Activated naive CD4-positive, alpha-beta T cell treated with anti-CD3 and anti-CD28 coated beads for 36 hours (primary cell): ENCODE measurements around the gene RAB5B. TPM values are rescaled to one million over a fixed set of nuclear protein-coding genes. Genes with fewer than 3 reads are reported as not detected.

ENCODE experiments used
- CTCF ChIA-PET: fragments of 350-600 bp; sonication (Branson Sonifier 250); formaldehyde crosslinking; loops from one replicate; lab custom pipeline; 2021; ENCODE audit warnings: antibody characterized with exemption; lab: Charles Lee
- DNase-seq: peaks from one replicate; pipeline ENCODE4 v3.0.0-alpha.2; 2020
- H3K27ac Mint-ChIP-seq: one replicate; pipeline ENCODE4 v1.8.0; 2021; ENCODE audit warnings: mild to moderate bottlenecking, mixed read lengths
- H3K27me3 Mint-ChIP-seq: one replicate; pipeline ENCODE4 v1.8.0; 2021; ENCODE audit warnings: low read depth, mixed read lengths
- H3K36me3 Mint-ChIP-seq: one replicate; pipeline ENCODE4 v1.8.0; 2021; ENCODE audit warnings: low read depth, mixed read lengths
- H3K4me1 Mint-ChIP-seq: one replicate; pipeline ENCODE4 v1.8.0; 2021; ENCODE audit warnings: low read depth, mixed read lengths
- H3K4me3 Mint-ChIP-seq: one replicate; pipeline ENCODE4 v1.8.0; 2021; ENCODE audit warnings: mild to moderate bottlenecking, moderate library complexity, mixed read lengths
- H3K9me3 Mint-ChIP-seq: one replicate; pipeline ENCODE4 v1.8.0; 2021; ENCODE audit warnings: mixed read lengths
- intact Hi-C: fragments of 100-400 bp; cut with micrococcal nuclease; formaldehyde crosslinking; loops from one replicate; pipeline ENCODE4 v1.15.1; 2023
- total RNA-seq, 2 experiments: library from RNA; stranded (reverse); gene quantifications; one replicate each; pipeline ENCODE4 v1.2.3, GENCODE V29; 2021

The RAB5B gene
- total RNA-seq, 2 experiments from 2014 or later, result 33.2 to 35.7 TPM

DNA sequence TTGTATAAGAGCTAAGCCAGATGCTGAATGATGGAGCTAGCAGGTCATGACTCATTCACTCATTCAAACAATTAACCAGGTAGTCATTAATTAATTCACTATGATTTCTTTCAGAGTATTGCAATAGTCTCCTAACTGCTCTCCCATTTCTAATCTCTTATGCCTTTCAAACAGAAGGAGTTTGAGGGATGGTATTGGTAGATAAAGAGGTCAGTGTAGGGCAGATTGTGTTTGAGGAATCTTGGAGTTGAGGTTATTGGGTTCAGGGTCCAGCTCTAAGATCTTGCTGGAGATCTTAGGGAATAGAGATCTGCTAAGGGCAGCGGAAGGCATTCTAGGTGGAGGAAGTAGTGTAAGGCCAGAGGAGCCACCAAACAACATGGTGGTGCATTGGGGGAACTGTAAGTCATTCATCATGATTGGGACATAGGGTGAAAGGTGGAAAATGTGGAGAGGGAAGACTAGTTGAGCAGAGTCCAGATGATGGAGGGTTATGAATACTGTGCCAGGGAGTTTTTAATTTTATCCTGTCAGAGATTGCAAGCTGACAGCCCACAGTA lies 31.2 kb upstream of the RAB5B start:
- DNase-seq, result no peak
- peaks cover 69% of the 10 kb centered on the region for H3K4me1 Mint-ChIP-seq
- no peaks in the 10 kb centered on the region for H3K9me3 Mint-ChIP-seq
- H3K27ac Mint-ChIP-seq, result peak overlapping the region; percentile 50
- H3K36me3 Mint-ChIP-seq, result peaks cover 70% of the 10 kb centered on the region
- no peaks in the 10 kb centered on the region for H3K27me3 Mint-ChIP-seq
- no peak overlapping the region for H3K4me3 Mint-ChIP-seq
- intact Hi-C loops, result no loop called here
- CTCF ChIA-PET, result interaction anchor here (1.0 to 1.9 kb wide), 4 partner anchors 16 to 204 kb away, joined by 3 to 9 read pairs (median 4); partner anchors contain the start of genes ORMDL2 and SARNP

- Mint-ChIP-seq H3K36me3 (peaks cover 55% of the 10 kb centered on the region), H3K4me1 (peaks cover 39% of the 10 kb centered on the region), H3K9me3 (no peaks in the 10 kb centered on the region), H3K4me3 (no peak overlapping the region), H3K27me3 (no peaks in the 10 kb centered on the region), H3K27ac (peak overlapping the region; percentile 65)
- intact Hi-C loops, result loop anchor here (1.0 kb wide), 1 partner anchor 28 kb away; the partner anchor contains the start of gene RAB5B
- DNase-seq, result no peak
- CTCF ChIA-PET, result interaction anchor here (0.8 to 1.2 kb wide), 4 partner anchors 10 to 208 kb away, joined by 3 to 4 read pairs (median 4); no protein-coding TSS in a partner anchor
These were observed 27.3 kb upstream of the RAB5B start for GRCh38 chr12:55946553-55946952.

DNA sequence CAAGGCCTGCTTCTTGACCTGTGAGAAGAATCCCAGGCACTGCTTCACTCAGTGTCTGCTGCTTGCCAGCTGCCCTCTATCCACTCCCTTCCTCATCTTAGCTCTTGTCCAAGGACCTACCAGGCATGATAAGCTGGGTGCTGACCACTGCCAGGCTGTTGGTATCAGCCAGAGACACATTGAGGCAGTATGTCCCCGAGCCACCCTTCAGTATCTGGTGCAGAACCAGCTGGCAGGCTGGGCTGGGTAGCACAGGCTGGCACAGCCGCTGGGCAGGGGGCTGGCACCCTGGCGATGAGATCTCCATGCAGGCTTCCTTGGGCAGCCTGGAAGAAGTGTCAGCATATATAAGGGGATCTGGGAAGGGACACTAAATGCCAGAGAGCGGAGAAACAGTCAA lies 18.5 kb upstream of the RAB5B start:
- Mint-ChIP-seq H3K4me1 (peaks cover 15% of the 10 kb centered on the region), H3K9me3 (no peaks in the 10 kb centered on the region), H3K4me3 (no peak overlapping the region), H3K27ac (peak overlapping the region; percentile 33), H3K27me3 (no peaks in the 10 kb centered on the region), H3K36me3 (peaks cover 22% of the 10 kb centered on the region)
- CTCF ChIA-PET, result interaction anchor here (0.6 to 2.8 kb wide), 7 partner anchors 10 to 211 kb away, joined by 3 to 8 read pairs (median 3); no protein-coding TSS in a partner anchor
- DNase-seq, result no peak
- intact Hi-C loops, result no loop called here

DNA sequence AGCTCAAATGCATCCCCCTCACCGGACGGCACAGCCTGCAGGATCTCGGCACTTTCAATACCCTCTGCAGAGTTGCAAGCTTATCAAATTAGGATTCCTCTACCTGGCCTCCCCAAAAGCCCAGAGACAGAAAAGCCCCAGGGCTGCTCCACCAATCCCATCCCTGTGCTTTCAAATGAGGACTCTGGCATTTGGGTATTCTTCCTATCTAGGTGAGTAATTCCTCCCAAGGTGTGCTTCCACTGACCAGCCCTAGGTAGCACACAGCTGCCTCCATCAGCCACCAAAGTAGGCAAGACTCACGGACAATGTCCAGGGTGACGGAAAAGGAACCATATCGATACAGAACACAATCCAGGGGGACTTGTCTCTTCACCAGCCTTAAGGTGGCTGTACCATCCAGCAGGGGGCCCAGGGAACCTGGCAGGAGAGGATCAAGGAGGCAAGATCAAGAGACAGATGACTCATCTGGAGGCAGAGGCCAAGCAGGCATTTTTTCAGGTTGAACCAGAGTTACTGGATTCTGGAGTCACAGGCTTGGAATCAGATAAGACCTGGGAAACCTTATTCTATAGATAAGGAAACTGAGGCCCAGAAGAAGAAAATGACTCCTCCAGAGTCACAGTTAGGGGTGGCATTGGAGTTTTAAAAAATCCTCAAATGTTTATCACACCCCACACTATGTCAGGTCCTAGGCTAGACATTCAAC lies 17.9 kb upstream of the RAB5B start:
- Mint-ChIP-seq H3K27ac (peak overlapping the region; percentile 63), H3K4me3 (no peak overlapping the region), H3K36me3 (peaks cover 22% of the 10 kb centered on the region), H3K9me3 (no peaks in the 10 kb centered on the region), H3K4me1 (peaks cover 15% of the 10 kb centered on the region), H3K27me3 (no peaks in the 10 kb centered on the region)
- DNase-seq, result peak; percentile 65
- CTCF ChIA-PET, result interaction anchor here (0.6 to 2.8 kb wide), 5 partner anchors 10 to 1503 kb away, joined by 3 to 8 read pairs (median 3); no protein-coding TSS in a partner anchor
- intact Hi-C loops, result loop anchor here (1.0 kb wide), 1 partner anchor 17 kb away; no protein-coding TSS in a partner anchor

DNA sequence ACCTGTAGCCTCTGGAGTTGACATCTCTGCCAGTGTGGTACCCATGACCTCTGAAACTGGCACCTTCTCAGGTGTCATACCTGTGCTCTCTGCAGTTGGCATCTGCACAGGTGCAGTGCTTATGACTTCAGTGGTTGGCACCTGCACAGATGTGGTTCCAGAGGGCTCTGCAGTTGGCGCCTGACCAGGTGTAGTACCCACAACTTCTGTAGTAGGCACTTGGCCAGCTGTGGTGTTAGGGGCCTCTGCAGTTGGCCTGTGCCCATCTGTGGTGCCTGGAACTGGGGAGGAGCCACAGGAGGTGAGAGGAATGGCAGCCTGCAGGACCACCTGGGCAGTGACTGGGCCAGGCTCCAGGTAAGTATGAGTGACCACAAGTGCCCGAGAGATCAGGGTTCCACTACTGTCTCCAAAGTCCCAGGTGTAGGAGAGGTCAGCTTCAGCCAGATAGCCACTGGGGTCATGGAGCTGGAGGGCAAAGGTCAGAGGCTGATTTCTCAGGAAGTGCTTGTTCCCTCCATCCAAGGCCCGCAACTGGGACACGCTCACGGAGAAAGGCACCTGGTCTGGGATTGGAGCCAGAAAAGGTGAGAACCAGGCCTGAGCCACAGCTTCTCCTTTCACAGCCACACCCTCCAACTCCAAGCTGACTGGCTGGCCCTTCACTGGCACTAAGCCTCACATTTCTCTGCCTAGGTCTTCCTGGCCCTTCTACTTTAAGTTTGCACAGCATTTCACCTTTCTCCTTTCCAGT lies 16.6 kb upstream of the RAB5B start:
- intact Hi-C loops, result no loop called here
- CTCF ChIA-PET, result interaction anchor here (0.8 to 2.8 kb wide), 3 partner anchors 17 to 31 kb away, joined by 3 to 9 read pairs (median 8); no protein-coding TSS in a partner anchor
- Mint-ChIP-seq H3K4me1 (peaks cover 15% of the 10 kb centered on the region), H3K9me3 (no peaks in the 10 kb centered on the region), H3K27ac (peak overlapping the region; percentile 10), H3K27me3 (no peaks in the 10 kb centered on the region), H3K36me3 (peaks cover 10% of the 10 kb centered on the region), H3K4me3 (no peak overlapping the region)
- DNase-seq, result no peak

DNA sequence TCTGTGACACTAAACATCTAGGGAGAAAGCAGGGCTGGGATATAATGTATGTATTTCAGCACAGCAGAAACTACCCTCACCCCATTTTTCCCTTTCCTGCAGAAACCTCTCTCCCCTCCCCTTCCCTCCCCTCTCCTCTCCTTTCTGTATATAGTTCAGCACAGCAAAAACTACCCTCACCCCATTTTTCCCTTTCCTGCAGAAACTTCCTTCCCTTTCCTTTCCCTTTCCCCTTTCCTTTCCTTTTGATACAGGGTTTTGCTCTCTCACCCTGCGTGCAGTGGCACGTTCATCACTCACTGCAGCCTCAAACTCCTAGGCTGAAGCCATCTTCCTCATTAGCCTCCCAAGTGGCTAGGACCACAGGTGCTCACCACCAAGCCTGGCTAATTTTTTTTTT lies 10.1 kb upstream of the RAB5B start:
- H3K4me3 Mint-ChIP-seq, result no peak overlapping the region
- CTCF ChIA-PET, result no interaction called here
- H3K4me1 Mint-ChIP-seq, result peaks cover 24% of the 10 kb centered on the region
- no peaks in the 10 kb centered on the region for H3K27me3 Mint-ChIP-seq
- intact Hi-C loops, result no loop called here
- H3K9me3 Mint-ChIP-seq, result no peaks in the 10 kb centered on the region
- H3K36me3 Mint-ChIP-seq, result peaks cover 16% of the 10 kb centered on the region
- no peak for DNase-seq
- H3K27ac Mint-ChIP-seq, result no peak overlapping the region

DNA sequence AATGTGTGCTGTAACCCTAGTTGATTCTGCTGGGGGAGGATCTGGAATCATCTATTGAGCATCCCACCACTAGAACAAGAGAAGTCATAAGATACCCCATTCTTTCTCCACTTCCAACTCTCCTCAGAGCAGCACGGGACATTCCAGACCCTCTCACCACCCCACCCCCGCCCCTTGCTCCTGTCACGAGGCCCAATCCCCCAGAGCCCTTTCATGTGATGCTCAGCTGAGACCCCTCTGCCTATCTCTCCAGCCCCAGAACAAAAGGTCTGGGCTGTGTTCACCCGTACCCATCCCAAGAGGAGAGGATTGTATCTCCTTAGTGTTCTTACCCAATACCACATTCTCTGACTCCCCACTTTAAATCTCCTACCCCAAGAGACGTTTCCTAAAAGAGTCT lies 8.6 kb upstream of the RAB5B start:
- peaks cover 23% of the 10 kb centered on the region for H3K36me3 Mint-ChIP-seq
- H3K27me3 Mint-ChIP-seq, result no peaks in the 10 kb centered on the region
- intact Hi-C loops, result no loop called here
- CTCF ChIA-PET, result no interaction called here
- H3K4me1 Mint-ChIP-seq, result peaks cover 28% of the 10 kb centered on the region
- no peak overlapping the region for H3K27ac Mint-ChIP-seq
- no peak for DNase-seq
- no peak overlapping the region for H3K4me3 Mint-ChIP-seq
- no peaks in the 10 kb centered on the region for H3K9me3 Mint-ChIP-seq

GRCh38 chr12:55965941-55966407 lies 7.9 kb upstream of the RAB5B start, which contains the start of gene PMEL:
PMEL (minus strand) TSS chr12:55966042; CDS start chr12:55966011, 31 bp downstream.
- CTCF ChIA-PET, result no interaction called here
- peaks cover 29% of the 10 kb centered on the region for H3K4me1 Mint-ChIP-seq
- H3K36me3 Mint-ChIP-seq, result peaks cover 26% of the 10 kb centered on the region
- no peaks in the 10 kb centered on the region for H3K9me3 Mint-ChIP-seq
- H3K27ac Mint-ChIP-seq, result peak within 1 kb of the TSS; percentile 90
- intact Hi-C loops, result loop anchor here (1.0 kb wide), 2 partner anchors 8 to 37 kb away; partner anchors contain the start of gene RAB5B
- DNase-seq, result no peak
- no peaks in the 10 kb centered on the region for H3K27me3 Mint-ChIP-seq
- peak within 1 kb of the TSS; percentile 97 for H3K4me3 Mint-ChIP-seq

- Mint-ChIP-seq H3K4me1 (peaks cover 31% of the 10 kb centered on the region), H3K27me3 (no peaks in the 10 kb centered on the region), H3K36me3 (peaks cover 32% of the 10 kb centered on the region), H3K9me3 (no peaks in the 10 kb centered on the region), H3K4me3 (peak within 1 kb of the TSS; percentile 97), H3K27ac (peak within 1 kb of the TSS; percentile 90)
- intact Hi-C loops, result loop anchor here (1.0 kb wide), 2 partner anchors 8 to 37 kb away; partner anchors contain the start of gene RAB5B
- peak; percentile 95 for DNase-seq
- CTCF ChIA-PET, result no interaction called here
These were observed 7.2 kb upstream of the RAB5B start, which contains the start of gene CDK2 for GRCh38 chr12:55966408-55967281. CDK2 (plus strand) TSS chr12:55966830; CDS start chr12:55967009, 179 bp downstream.

GRCh38 chr12:55969356-55969755 lies 4.5 kb upstream of the RAB5B start:
- H3K36me3 Mint-ChIP-seq, result peaks cover 34% of the 10 kb centered on the region
- CTCF ChIA-PET, result interaction anchor here (1.0 to 1.7 kb wide), 4 partner anchors 15 to 231 kb away, joined by 3 to 9 read pairs (median 4); no protein-coding TSS in a partner anchor
- intact Hi-C loops, result no loop called here
- H3K27ac Mint-ChIP-seq, result no peak overlapping the region
- H3K4me3 Mint-ChIP-seq, result no peak overlapping the region
- peaks cover 33% of the 10 kb centered on the region for H3K4me1 Mint-ChIP-seq
- no peaks in the 10 kb centered on the region for H3K9me3 Mint-ChIP-seq
- no peak for DNase-seq
- no peaks in the 10 kb centered on the region for H3K27me3 Mint-ChIP-seq

- no peak overlapping the region for H3K4me3 Mint-ChIP-seq
- no peak for DNase-seq
- intact Hi-C loops, result loop anchor here (10.0 kb wide), 1 partner anchor 364 kb away; the partner anchor contains the start of genes IL23A and PAN2
- H3K36me3 Mint-ChIP-seq, result peaks cover 34% of the 10 kb centered on the region
- H3K27ac Mint-ChIP-seq, result no peak overlapping the region
- H3K27me3 Mint-ChIP-seq, result no peaks in the 10 kb centered on the region
- CTCF ChIA-PET, result interaction anchor here (1.3 kb wide), 1 partner anchor 30 kb away, joined by 4 read pairs; no protein-coding TSS in a partner anchor
- no peaks in the 10 kb centered on the region for H3K9me3 Mint-ChIP-seq
- H3K4me1 Mint-ChIP-seq, result peaks cover 30% of the 10 kb centered on the region
These were observed 3.1 kb upstream of the RAB5B start for GRCh38 chr12:55970775-55971174.
